ENCODE measurements around the gene CNTNAP1.

The CNTNAP1 gene

GRCh38 chr17:42690596-42690995, 8.3 kb downstream of the CNTNAP1 start:
- H3K36me3 ChIP-seq (ENCODE audit: control insufficient read depth, insufficient read depth, low read length) = peaks cover 56% of the 10 kb centered on the region
- H3K9me3 ChIP-seq (ENCODE audit: control insufficient read depth, low read length) = no peaks in the 10 kb centered on the region
- H3K4me3 ChIP-seq (ENCODE audit: extremely low read depth, insufficient read depth, low read length, poor library complexity, severe bottlenecking) = no peak overlapping the region
- no peak overlapping the region for H3K27ac ChIP-seq (ENCODE audit: low read depth, low read length, severe bottlenecking)
- H3K4me1 ChIP-seq (ENCODE audit: control insufficient read depth, insufficient read depth, low read length, poor library complexity, severe bottlenecking) = no peaks in the 10 kb centered on the region
- WGBS, 2 experiments (ENCODE audit: insufficient coverage in 2 of 2) = 89 to 94% methylated on average over 8 to 10 of the region's 10 CpGs

- H3K27ac ChIP-seq (ENCODE audit: low read depth, low read length, severe bottlenecking) = no peak overlapping the region
- H3K36me3 ChIP-seq (ENCODE audit: control insufficient read depth, insufficient read depth, low read length) = peaks cover 56% of the 10 kb centered on the region
- no peak overlapping the region for H3K4me3 ChIP-seq (ENCODE audit: extremely low read depth, insufficient read depth, low read length, poor library complexity, severe bottlenecking)
- no peaks in the 10 kb centered on the region for H3K4me1 ChIP-seq (ENCODE audit: control insufficient read depth, insufficient read depth, low read length, poor library complexity, severe bottlenecking)
- WGBS, 2 experiments (ENCODE audit: insufficient coverage in 2 of 2) = 92 to 96% methylated on average over 11 to 12 of the region's 12 CpGs
- no peaks in the 10 kb centered on the region for H3K9me3 ChIP-seq (ENCODE audit: control insufficient read depth, low read length)
Observed at GRCh38 chr17:42691021-42691545, 8.8 kb downstream of the CNTNAP1 start.

- H3K4me1 ChIP-seq (ENCODE audit: control insufficient read depth, insufficient read depth, low read length, poor library complexity, severe bottlenecking) = no peaks in the 10 kb centered on the region
- WGBS, 2 experiments (ENCODE audit: insufficient coverage in 2 of 2) = 85 to 98% methylated on average over 4 to 9 of the region's 11 CpGs
- no peak overlapping the region for H3K27ac ChIP-seq (ENCODE audit: low read depth, low read length, severe bottlenecking)
- H3K36me3 ChIP-seq (ENCODE audit: control insufficient read depth, insufficient read depth, low read length) = peaks cover 62% of the 10 kb centered on the region
- H3K9me3 ChIP-seq (ENCODE audit: control insufficient read depth, low read length) = no peaks in the 10 kb centered on the region
- no peak overlapping the region for H3K4me3 ChIP-seq (ENCODE audit: extremely low read depth, insufficient read depth, low read length, poor library complexity, severe bottlenecking)
Observed at GRCh38 chr17:42692489-42692888, 10.2 kb downstream of the CNTNAP1 start.

GRCh38 chr17:42694524-42694923, 12.2 kb downstream of the CNTNAP1 start:
- WGBS, 2 experiments (ENCODE audit: insufficient coverage in 2 of 2) = 73 to 100% methylated on average over 1 to 2 of the region's 3 CpGs
- H3K27ac ChIP-seq (ENCODE audit: low read depth, low read length, severe bottlenecking) = no peak overlapping the region
- no peaks in the 10 kb centered on the region for H3K9me3 ChIP-seq (ENCODE audit: control insufficient read depth, low read length)
- H3K36me3 ChIP-seq (ENCODE audit: control insufficient read depth, insufficient read depth, low read length) = peaks cover 58% of the 10 kb centered on the region
- H3K4me1 ChIP-seq (ENCODE audit: control insufficient read depth, insufficient read depth, low read length, poor library complexity, severe bottlenecking) = no peaks in the 10 kb centered on the region
- H3K4me3 ChIP-seq (ENCODE audit: extremely low read depth, insufficient read depth, low read length, poor library complexity, severe bottlenecking) = no peak overlapping the region

- WGBS, 2 experiments (ENCODE audit: insufficient coverage in 2 of 2) = 94 to 97% methylated on average over 18 to 20 of the region's 20 CpGs
- Histone ChIP-seq H3K9me3 (ENCODE audit: control insufficient read depth, low read length) (no peaks in the 10 kb centered on the region), H3K4me3 (ENCODE audit: extremely low read depth, insufficient read depth, low read length, poor library complexity, severe bottlenecking) (no peak overlapping the region), H3K36me3 (ENCODE audit: control insufficient read depth, insufficient read depth, low read length) (peaks cover 61% of the 10 kb centered on the region), H3K27ac (ENCODE audit: low read depth, low read length, severe bottlenecking) (no peak overlapping the region), H3K4me1 (ENCODE audit: control insufficient read depth, insufficient read depth, low read length, poor library complexity, severe bottlenecking) (no peaks in the 10 kb centered on the region)
Observed at GRCh38 chr17:42695500-42695899, 13.2 kb downstream of the CNTNAP1 start.

GRCh38 chr17:42697108-42697811, 14.9 kb downstream of the CNTNAP1 start:
- 96 to 97% methylated on average over 14 to 18 of the region's 19 CpGs for WGBS, 2 experiments (ENCODE audit: insufficient coverage in 2 of 2)
- H3K4me1 ChIP-seq (ENCODE audit: control insufficient read depth, insufficient read depth, low read length, poor library complexity, severe bottlenecking) = no peaks in the 10 kb centered on the region
- no peaks in the 10 kb centered on the region for H3K9me3 ChIP-seq (ENCODE audit: control insufficient read depth, low read length)
- H3K4me3 ChIP-seq (ENCODE audit: extremely low read depth, insufficient read depth, low read length, poor library complexity, severe bottlenecking) = no peak overlapping the region
- H3K36me3 ChIP-seq (ENCODE audit: control insufficient read depth, insufficient read depth, low read length) = peaks cover 66% of the 10 kb centered on the region
- H3K27ac ChIP-seq (ENCODE audit: low read depth, low read length, severe bottlenecking) = no peak overlapping the region

GRCh38 chr17:42698736-42699414, 16.5 kb downstream of the CNTNAP1 start:
- H3K9me3 ChIP-seq (ENCODE audit: control insufficient read depth, low read length) = no peaks in the 10 kb centered on the region
- no peaks in the 10 kb centered on the region for H3K4me1 ChIP-seq (ENCODE audit: control insufficient read depth, insufficient read depth, low read length, poor library complexity, severe bottlenecking)
- no peak overlapping the region for H3K4me3 ChIP-seq (ENCODE audit: extremely low read depth, insufficient read depth, low read length, poor library complexity, severe bottlenecking)
- peaks cover 67% of the 10 kb centered on the region for H3K36me3 ChIP-seq (ENCODE audit: control insufficient read depth, insufficient read depth, low read length)
- WGBS, 2 experiments (ENCODE audit: insufficient coverage in 2 of 2) = no CpG with 5 or more reads among the region's 2 CpGs
- H3K27ac ChIP-seq (ENCODE audit: low read depth, low read length, severe bottlenecking) = no peak overlapping the region

GRCh38 chr17:42699415-42699740, 17.0 kb downstream of the CNTNAP1 start:
- H3K36me3 ChIP-seq (ENCODE audit: control insufficient read depth, insufficient read depth, low read length) = peaks cover 71% of the 10 kb centered on the region
- H3K4me3 ChIP-seq (ENCODE audit: extremely low read depth, insufficient read depth, low read length, poor library complexity, severe bottlenecking) = no peak overlapping the region
- H3K27ac ChIP-seq (ENCODE audit: low read depth, low read length, severe bottlenecking) = no peak overlapping the region
- no peaks in the 10 kb centered on the region for H3K4me1 ChIP-seq (ENCODE audit: control insufficient read depth, insufficient read depth, low read length, poor library complexity, severe bottlenecking)
- WGBS, 2 experiments (ENCODE audit: insufficient coverage in 2 of 2) = 81 to 86% methylated on average over 2 of the region's 4 CpGs
- no peaks in the 10 kb centered on the region for H3K9me3 ChIP-seq (ENCODE audit: control insufficient read depth, low read length)

GRCh38 chr17:42700586-42701289, 18.4 kb downstream of the CNTNAP1 start:
- Histone ChIP-seq H3K9me3 (ENCODE audit: control insufficient read depth, low read length) (no peaks in the 10 kb centered on the region), H3K27ac (ENCODE audit: low read depth, low read length, severe bottlenecking) (no peak overlapping the region), H3K36me3 (ENCODE audit: control insufficient read depth, insufficient read depth, low read length) (peaks cover 71% of the 10 kb centered on the region), H3K4me1 (ENCODE audit: control insufficient read depth, insufficient read depth, low read length, poor library complexity, severe bottlenecking) (no peaks in the 10 kb centered on the region), H3K4me3 (ENCODE audit: extremely low read depth, insufficient read depth, low read length, poor library complexity, severe bottlenecking) (no peak overlapping the region)
- 83 to 89% methylated on average over 6 to 7 of the region's 10 CpGs for WGBS, 2 experiments (ENCODE audit: insufficient coverage in 2 of 2)

GRCh38 chr17:42702446-42702845, 20.1 kb downstream of the CNTNAP1 start:
- Histone ChIP-seq H3K9me3 (ENCODE audit: control insufficient read depth, low read length) (no peaks in the 10 kb centered on the region), H3K4me3 (ENCODE audit: extremely low read depth, insufficient read depth, low read length, poor library complexity, severe bottlenecking) (no peak overlapping the region)
- WGBS, 2 experiments (ENCODE audit: insufficient coverage in 2 of 2) = 96 to 97% methylated on average over 11 of the region's 11 CpGs

More at GRCh38 chr17:42702446-42702845, 20.1 kb downstream of the CNTNAP1 start:
- Histone ChIP-seq H3K36me3 (ENCODE audit: control insufficient read depth, insufficient read depth, low read length) (peaks cover 71% of the 10 kb centered on the region), H3K4me1 (ENCODE audit: control insufficient read depth, insufficient read depth, low read length, poor library complexity, severe bottlenecking) (no peaks in the 10 kb centered on the region), H3K27ac (ENCODE audit: low read depth, low read length, severe bottlenecking) (no peak overlapping the region)
